NB4 (cell line): Measurements from ENCODE around the gene PTPN6.
A peak's percentile ranks its signal among the peaks of the same experiment; 100 is the strongest.

Experiments
- DNase-seq: peaks from one replicate; pipeline ENCODE4 v3.0.0; 2010; ENCODE audit warnings: low read depth
- H3K4me3 ChIP-seq: one replicate; pipeline ENCODE4 v1.5.1; 2011; ENCODE audit warnings: mild to moderate bottlenecking, low read depth, low read length, moderate library complexity
- MAX ChIP-seq: IDR thresholded peaks from 2 replicates; pipeline ENCODE4 v1.6.1; 2011; ENCODE audit warnings: low read depth, low read length
- MYC ChIP-seq: IDR thresholded peaks from 2 replicates; pipeline ENCODE4 v1.6.1; 2011; ENCODE audit warnings: low read depth, low read length
- POLR2A ChIP-seq: IDR thresholded peaks from 2 replicates; pipeline ENCODE4 v1.6.1; 2011; ENCODE audit warnings: mild to moderate bottlenecking; ENCODE audit not compliant: insufficient read length; ENCODE audit errors: extremely low read depth
- TF ChIP-seq, protein P1 (sequence below): IDR thresholded peaks from one replicate; pipeline ENCODE4 v1.5.1; 2012; ENCODE audit warnings: low read depth, low read length

Gene PTPN6

DNA sequence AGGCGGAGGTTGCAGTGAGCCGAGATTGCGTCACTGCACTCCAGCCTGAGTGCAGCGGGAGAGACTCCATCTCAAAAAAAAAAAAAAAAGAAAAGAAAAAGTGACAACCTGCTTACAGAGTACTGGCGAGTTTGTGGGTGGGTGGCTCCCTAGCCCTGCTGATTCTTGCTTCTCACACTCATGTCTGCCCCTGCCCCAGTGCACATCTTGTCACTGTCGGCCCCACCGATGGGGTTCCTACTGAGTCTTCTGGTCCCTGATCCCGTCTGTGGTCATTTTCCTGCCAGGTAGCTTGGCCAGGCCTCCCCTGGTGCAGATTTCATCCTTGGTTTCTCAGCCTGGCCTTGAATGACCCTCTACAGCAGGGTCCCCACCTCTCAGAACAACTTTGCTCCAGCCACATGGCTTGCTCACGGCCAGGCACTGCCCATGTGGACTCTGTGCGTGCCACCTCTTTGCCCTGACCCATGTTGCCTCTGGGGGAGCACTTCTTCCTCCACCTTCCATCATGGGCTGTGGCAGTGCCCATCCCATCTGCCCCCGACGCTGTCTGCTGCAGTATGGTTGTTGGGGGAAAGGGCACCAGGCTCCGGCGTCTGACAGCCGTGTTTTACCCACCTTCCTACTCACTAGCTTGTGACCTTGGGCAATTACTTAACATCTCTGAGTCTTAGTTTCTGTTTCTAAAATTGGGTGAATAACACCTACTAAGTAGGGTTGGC lies 2.1 kb upstream of the PTPN6 start:
- TF ChIP-seq MYC (peak; percentile 57), POLR2A (no peak), MAX (peak; percentile 67)
- TF ChIP-seq, protein P1, sequence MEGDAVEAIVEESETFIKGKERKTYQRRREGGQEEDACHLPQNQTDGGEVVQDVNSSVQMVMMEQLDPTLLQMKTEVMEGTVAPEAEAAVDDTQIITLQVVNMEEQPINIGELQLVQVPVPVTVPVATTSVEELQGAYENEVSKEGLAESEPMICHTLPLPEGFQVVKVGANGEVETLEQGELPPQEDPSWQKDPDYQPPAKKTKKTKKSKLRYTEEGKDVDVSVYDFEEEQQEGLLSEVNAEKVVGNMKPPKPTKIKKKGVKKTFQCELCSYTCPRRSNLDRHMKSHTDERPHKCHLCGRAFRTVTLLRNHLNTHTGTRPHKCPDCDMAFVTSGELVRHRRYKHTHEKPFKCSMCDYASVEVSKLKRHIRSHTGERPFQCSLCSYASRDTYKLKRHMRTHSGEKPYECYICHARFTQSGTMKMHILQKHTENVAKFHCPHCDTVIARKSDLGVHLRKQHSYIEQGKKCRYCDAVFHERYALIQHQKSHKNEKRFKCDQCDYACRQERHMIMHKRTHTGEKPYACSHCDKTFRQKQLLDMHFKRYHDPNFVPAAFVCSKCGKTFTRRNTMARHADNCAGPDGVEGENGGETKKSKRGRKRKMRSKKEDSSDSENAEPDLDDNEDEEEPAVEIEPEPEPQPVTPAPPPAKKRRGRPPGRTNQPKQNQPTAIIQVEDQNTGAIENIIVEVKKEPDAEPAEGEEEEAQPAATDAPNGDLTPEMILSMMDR: peak; percentile 16
- no peak for DNase-seq
- no peak overlapping the region for H3K4me3 ChIP-seq

- peak overlapping the region; percentile 79 for H3K4me3 ChIP-seq
- peak; percentile 60 for DNase-seq
- TF ChIP-seq POLR2A (no peak), MAX (no peak)
- TF ChIP-seq, protein P1: peak; percentile 44
These were observed 755 bp upstream of the PTPN6 start for GRCh38 chr12:6950401-6950801.

DNA sequence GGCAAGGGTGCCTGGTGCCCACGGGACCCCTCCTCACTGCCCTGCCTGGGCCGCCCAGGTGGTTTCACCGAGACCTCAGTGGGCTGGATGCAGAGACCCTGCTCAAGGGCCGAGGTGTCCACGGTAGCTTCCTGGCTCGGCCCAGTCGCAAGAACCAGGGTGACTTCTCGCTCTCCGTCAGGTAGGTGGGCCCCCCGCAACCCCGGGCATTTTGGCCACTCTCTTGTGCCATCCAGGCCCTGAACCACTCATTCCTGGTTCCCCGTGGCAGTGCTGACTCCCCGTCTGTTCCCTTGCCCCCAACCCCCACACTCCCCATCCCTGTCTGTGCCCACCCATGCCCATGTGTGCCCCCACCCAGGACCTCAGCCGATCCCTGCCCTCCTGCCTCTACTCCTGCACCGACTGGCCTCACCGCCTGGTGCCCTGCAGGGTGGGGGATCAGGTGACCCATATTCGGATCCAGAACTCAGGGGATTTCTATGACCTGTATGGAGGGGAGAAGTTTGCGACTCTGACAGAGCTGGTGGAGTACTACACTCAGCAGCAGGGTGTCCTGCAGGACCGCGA lies 480 bp downstream of the PTPN6 start:
- DNase-seq: no peak
- TF ChIP-seq, protein P1: no peak
- TF ChIP-seq POLR2A: no peak
- H3K4me3 ChIP-seq: peak overlapping the region; percentile 79

- TF ChIP-seq MAX (no peak), MYC (no peak), POLR2A (no peak)
- TF ChIP-seq, protein P1: no peak
- DNase-seq: no peak
- peak overlapping the region; percentile 79 for H3K4me3 ChIP-seq
These were observed 1.1 kb downstream of the PTPN6 start for GRCh38 chr12:6952121-6952862.

DNA sequence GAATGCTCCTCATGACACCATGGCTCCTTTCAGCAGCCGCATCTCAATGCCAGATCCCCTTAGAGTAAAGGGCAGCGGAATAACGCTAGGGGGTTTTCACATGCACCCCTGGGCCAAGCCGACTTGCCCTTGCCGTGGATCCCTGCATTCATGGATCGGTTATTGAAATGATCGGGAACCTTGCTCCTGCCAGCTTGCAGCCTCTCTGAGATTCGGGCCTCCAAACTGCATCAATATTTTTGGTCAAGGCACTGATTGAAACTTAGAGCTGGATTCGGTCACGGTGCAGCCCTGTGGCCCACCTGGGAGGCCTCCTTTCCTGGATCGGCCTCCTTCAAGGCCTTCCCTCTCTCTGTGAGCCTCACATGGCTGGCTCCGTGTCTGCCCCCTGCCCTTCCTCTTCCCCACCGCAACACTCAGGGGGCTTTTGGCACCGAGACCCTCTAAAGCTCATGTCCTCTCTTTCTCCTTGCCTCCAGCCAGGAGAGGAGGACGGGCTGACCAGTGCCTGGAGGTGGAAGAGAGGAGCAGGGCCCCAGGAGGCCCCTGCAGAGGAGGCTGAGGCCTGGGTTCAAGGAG lies 1.8 kb downstream of the PTPN6 start:
- DNase-seq: no peak
- TF ChIP-seq, protein P1: no peak
- no peak for TF ChIP-seq MAX
- no peak for TF ChIP-seq MYC
- TF ChIP-seq POLR2A: no peak
- H3K4me3 ChIP-seq: peak overlapping the region; percentile 79
